ENCODE results near the gene NR1H4.
"Not testable (repeated sequence)": the region's sequence is repeated elsewhere in the genome, so short reads cannot be mapped to it uniquely, and the experiment has no call there.

Gene NR1H4

GRCh38 chr12:100518376-100518775, 44.7 kb downstream of the NR1H4 start:
- no peak for DNase-seq (ENCODE audit: low spot score)

- no peak for DNase-seq (ENCODE audit: low spot score)
Observed at GRCh38 chr12:100520048-100520769, 46.5 kb downstream of the NR1H4 start.

GRCh38 chr12:100521958-100522357, 48.3 kb downstream of the NR1H4 start:
- DNase-seq (ENCODE audit: low spot score), result no peak

GRCh38 chr12:100528034-100528433, 54.4 kb downstream of the NR1H4 start:
- no peak for DNase-seq (ENCODE audit: low spot score)

- no peak for DNase-seq (ENCODE audit: low spot score)
Observed at GRCh38 chr12:100528471-100529127, 54.9 kb downstream of the NR1H4 start.

GRCh38 chr12:100529756-100530350, 56.2 kb downstream of the NR1H4 start:
- DNase-seq (ENCODE audit: low spot score), result no peak

- no peak for DNase-seq (ENCODE audit: low spot score)
Observed at GRCh38 chr12:100533376-100533775, 59.7 kb downstream of the NR1H4 start.

- DNase-seq (ENCODE audit: low spot score), result no peak
Observed at GRCh38 chr12:100534625-100535227, 61.1 kb downstream of the NR1H4 start.

- DNase-seq (ENCODE audit: low spot score), result no peak
Observed at GRCh38 chr12:100539202-100539601, 65.5 kb downstream of the NR1H4 start.

GRCh38 chr12:100544165-100544564, 70.5 kb downstream of the NR1H4 start:
- no peak for DNase-seq (ENCODE audit: low spot score)

GRCh38 chr12:100545092-100545491, 71.4 kb downstream of the NR1H4 start:
- no peak for DNase-seq (ENCODE audit: low spot score)

- no peak for DNase-seq (ENCODE audit: low spot score)
Observed at GRCh38 chr12:100553936-100554335, 80.3 kb downstream of the NR1H4 start.

GRCh38 chr12:100554608-100555077, 81.0 kb downstream of the NR1H4 start:
- DNase-seq (ENCODE audit: low spot score), result peak; percentile 57

- peak; percentile 19 for DNase-seq (ENCODE audit: low spot score)
Observed at GRCh38 chr12:100555722-100556121, 82.1 kb downstream of the NR1H4 start.

- DNase-seq (ENCODE audit: low spot score), result no peak
Observed at GRCh38 chr12:100557357-100557756, 83.7 kb downstream of the NR1H4 start.

- not testable (repeated sequence) for DNase-seq (ENCODE audit: low spot score)
Observed at GRCh38 chr12:100559261-100559660, 85.6 kb downstream of the NR1H4 start.

GRCh38 chr12:100564090-100564489, 90.4 kb downstream of the NR1H4 start:
- DNase-seq (ENCODE audit: low spot score), result no peak

GRCh38 chr12:100564905-100565467, 91.3 kb downstream of the NR1H4 start:
- DNase-seq (ENCODE audit: low spot score), result no peak

- DNase-seq (ENCODE audit: low spot score), result no peak
Observed at GRCh38 chr12:100565987-100566545, 92.4 kb downstream of the NR1H4 start.

- no peak for DNase-seq (ENCODE audit: low spot score)
Observed at GRCh38 chr12:100566887-100567637, 93.4 kb downstream of the NR1H4 start.

GRCh38 chr12:100567945-100568344, 94.3 kb downstream of the NR1H4 start:
- no peak for DNase-seq (ENCODE audit: low spot score)
